Left lung (tissue), 10 donors: ENCODE data around the gene GPR155. TPM values are rescaled to one million over a fixed set of nuclear protein-coding genes. Genes with fewer than 3 reads are reported as not detected.
"Not testable (repeated sequence)": the region's sequence is repeated elsewhere in the genome, so short reads cannot be mapped to it uniquely, and the experiment has no call there.

Experiments
- ATAC-seq: fragments of 200-7000 bp; cut with Tn5 transposase; one replicate; pipeline ENCODE4 v1.9.1; 2020; ENCODE audit warnings: moderate library complexity
- DNase-seq, 4 donors: peaks; one replicate each; pipeline ENCODE4 v3.0.0-alpha.2; 2013 to 2020
- H3K27ac ChIP-seq, 2 donors: fragments of 200-600 bp; sonication (generic) in 1 of 2; one replicate each; pipeline versions ENCODE4 v1.5.0 to v1.8.0; 2020 to 2021
- H3K27me3 ChIP-seq, 2 donors: fragments of 200-600 bp; sonication (generic) in 1 of 2; one replicate each; pipeline versions ENCODE4 v1.5.0 to v1.8.0; 2020 to 2021
- H3K36me3 ChIP-seq, 2 donors: fragments of 200-600 bp; sonication (generic) in 1 of 2; one replicate each; pipeline versions ENCODE4 v1.5.0 to v1.8.0; 2020 to 2021
- H3K4me1 ChIP-seq, 2 donors: fragments of 200-600 bp; one replicate each; pipeline ENCODE4 v1.8.0; 2021
- H3K4me3 ChIP-seq, 2 donors: fragments of 200-600 bp; sonication (generic) in 1 of 2; one replicate each; pipeline versions ENCODE4 v1.5.0 to v1.8.0; 2020 to 2021; ENCODE audit warnings: mild to moderate bottlenecking in 1 of 2
- H3K9me3 ChIP-seq, 2 donors: fragments of 200-600 bp; sonication (generic) in 1 of 2; one replicate each; pipeline versions ENCODE4 v1.5.0 to v1.8.0; 2020 to 2021
- intact Hi-C, 2 donors: fragments of 100-400 bp; cut with DNase I; formaldehyde crosslinking; loops; one replicate each; pipeline versions ENCODE4 v1.11.2 to v1.14.2; 2022
- polyA plus RNA-seq, 6 donors: library from polyadenylated mRNA; unstranded; fragments of 120-200 nt; gene quantifications; one replicate each; pipeline ENCODE4 v1.2.1, GENCODE V29; 2013; ENCODE audit not compliant: insufficient read length in 6 of 6
- total RNA-seq, 2 donors: library from RNA; stranded (reverse); fragmentation: NEBNext Ultra II Directional; extraction: Animal tissue kit (Norgen Biotek cat#: 25700); gene quantifications; one replicate each; pipeline ENCODE4 v1.2.1, GENCODE V29; 2021
- TF ChIP-seq, protein P1 (sequence below), 2 donors: fragments of 200-600 bp; sonication (generic) in 1 of 2; IDR thresholded peaks; one replicate each; pipeline versions ENCODE4 v1.5.0 to v1.8.0; 2021; ENCODE audit warnings: antibody characterized with exemption in 2 of 2
- donor health status: DM: no; HTN: yes; CAD: no.
- donor health status: DM: no; HTN: no; CAD: no.

The GPR155 gene
- total and polyA plus RNA-seq, 8 donors, result 3.1 to 6.9 (median 4.0) TPM

DNA sequence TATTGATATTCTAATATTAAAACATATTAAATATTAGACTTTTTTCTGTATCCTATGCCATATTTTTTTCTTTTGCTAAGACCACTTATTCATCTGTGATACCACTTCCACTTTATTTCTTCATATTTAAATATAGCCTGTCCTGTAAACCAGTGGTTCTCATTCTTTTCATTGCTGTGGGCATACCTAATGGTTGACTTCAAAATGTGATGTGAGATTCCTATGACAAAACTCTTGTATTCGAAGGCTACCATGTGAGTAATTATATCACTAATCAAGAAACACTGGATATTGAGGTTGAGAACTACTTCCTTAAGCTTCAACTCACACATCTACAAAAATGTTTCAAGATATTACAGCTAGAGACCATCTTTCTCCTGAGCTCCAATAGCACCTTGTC, 87.7 kb downstream of the GPR155 start:
- H3K27me3 ChIP-seq, result no peaks in the 10 kb centered on the region
- TF ChIP-seq, protein P1, sequence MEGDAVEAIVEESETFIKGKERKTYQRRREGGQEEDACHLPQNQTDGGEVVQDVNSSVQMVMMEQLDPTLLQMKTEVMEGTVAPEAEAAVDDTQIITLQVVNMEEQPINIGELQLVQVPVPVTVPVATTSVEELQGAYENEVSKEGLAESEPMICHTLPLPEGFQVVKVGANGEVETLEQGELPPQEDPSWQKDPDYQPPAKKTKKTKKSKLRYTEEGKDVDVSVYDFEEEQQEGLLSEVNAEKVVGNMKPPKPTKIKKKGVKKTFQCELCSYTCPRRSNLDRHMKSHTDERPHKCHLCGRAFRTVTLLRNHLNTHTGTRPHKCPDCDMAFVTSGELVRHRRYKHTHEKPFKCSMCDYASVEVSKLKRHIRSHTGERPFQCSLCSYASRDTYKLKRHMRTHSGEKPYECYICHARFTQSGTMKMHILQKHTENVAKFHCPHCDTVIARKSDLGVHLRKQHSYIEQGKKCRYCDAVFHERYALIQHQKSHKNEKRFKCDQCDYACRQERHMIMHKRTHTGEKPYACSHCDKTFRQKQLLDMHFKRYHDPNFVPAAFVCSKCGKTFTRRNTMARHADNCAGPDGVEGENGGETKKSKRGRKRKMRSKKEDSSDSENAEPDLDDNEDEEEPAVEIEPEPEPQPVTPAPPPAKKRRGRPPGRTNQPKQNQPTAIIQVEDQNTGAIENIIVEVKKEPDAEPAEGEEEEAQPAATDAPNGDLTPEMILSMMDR (IDR thresholded peaks at IDR 0.05), result no peak
- H3K4me1 ChIP-seq, result peaks cover 3 to 17% of the 10 kb centered on the region in 2 donors
- H3K27ac ChIP-seq, result no peak overlapping the region
- H3K36me3 ChIP-seq, result peaks cover 0 to 18% of the 10 kb centered on the region in 2 donors
- no peak for DNase-seq
- H3K9me3 ChIP-seq, result no peaks in the 10 kb centered on the region
- H3K4me3 ChIP-seq, result no peak overlapping the region
- intact Hi-C loops, result no loop called here
- ATAC-seq, result no peak

DNA sequence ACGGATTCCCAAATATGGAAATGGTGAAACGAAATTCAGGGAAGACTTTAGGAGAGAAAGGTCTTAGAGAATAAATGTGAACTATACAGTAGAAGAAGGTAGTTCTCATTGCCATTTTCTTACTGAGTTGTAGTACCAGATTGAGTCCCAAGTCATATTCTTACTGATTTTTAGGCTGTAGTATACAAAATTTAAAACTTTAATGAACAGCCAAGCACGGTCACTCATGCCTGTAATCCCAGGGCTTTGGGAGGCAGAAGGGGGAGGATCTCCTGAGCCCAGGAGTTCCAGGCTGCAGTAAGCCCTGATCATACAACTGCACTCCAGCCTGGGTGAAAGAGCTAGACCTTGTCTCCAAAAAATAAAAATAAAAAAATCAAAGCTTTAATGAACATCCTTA, 89.1 kb downstream of the GPR155 start:
- intact Hi-C loops, result no loop called here
- no peaks in the 10 kb centered on the region for H3K9me3 ChIP-seq
- DNase-seq (no peak), ATAC-seq (no peak)
- peaks cover 0 to 9% of the 10 kb centered on the region in 2 donors for H3K36me3 ChIP-seq
- H3K4me3 ChIP-seq, result no peak overlapping the region
- no peaks in the 10 kb centered on the region for H3K27me3 ChIP-seq
- no peak overlapping the region for H3K27ac ChIP-seq
- TF ChIP-seq, protein P1 (IDR thresholded peaks at IDR 0.05), result no peak
- peaks cover 3 to 31% of the 10 kb centered on the region in 2 donors for H3K4me1 ChIP-seq

DNA sequence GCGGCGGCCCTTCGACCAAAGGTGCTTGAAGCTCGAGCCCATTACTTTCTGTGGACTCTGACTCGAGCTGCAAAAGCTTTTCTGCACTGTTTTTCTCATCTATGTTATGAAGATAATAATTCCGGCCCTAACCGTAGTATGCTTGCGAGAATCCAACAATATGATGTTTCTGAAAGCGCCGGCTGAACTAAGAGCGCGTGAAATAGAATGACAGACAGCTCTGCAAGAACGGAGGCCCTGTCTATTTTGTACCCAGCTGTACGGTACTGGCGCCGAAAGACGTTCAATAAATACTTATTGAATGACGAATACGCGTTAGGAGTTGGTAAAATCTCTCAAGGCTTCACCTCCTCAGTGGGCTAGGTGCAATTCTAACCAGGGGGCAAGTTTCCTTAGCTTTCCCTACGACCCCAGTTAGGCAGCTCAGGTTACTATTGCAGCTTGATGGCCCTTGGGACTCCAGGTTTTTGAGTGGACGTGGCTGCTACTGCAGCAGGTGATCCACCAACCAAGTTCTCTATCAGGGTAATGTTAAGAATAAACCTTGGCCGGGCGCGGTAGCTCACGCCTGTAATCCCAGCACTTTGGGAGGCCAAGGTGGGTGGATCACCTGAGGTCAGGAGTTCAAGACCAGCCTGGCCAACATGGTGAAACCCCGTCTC, 90.7 kb downstream of the GPR155 start:
- ATAC-seq, result peak; percentile 59
- TF ChIP-seq, protein P1 (IDR thresholded peaks at IDR 0.05), result no peak
- peaks cover 0 to 15% of the 10 kb centered on the region in 2 donors for H3K36me3 ChIP-seq
- H3K4me3 ChIP-seq, result peak overlapping the region; percentile 78 to 92
- peaks cover 3 to 36% of the 10 kb centered on the region in 2 donors for H3K4me1 ChIP-seq
- intact Hi-C loops, result no loop called here
- H3K27ac ChIP-seq, result peak overlapping the region; percentile 90 to 91
- no peaks in the 10 kb centered on the region for H3K27me3 ChIP-seq
- H3K9me3 ChIP-seq, result no peaks in the 10 kb centered on the region
- DNase-seq, result peak in 1 of 4 donors; percentile 17

DNA sequence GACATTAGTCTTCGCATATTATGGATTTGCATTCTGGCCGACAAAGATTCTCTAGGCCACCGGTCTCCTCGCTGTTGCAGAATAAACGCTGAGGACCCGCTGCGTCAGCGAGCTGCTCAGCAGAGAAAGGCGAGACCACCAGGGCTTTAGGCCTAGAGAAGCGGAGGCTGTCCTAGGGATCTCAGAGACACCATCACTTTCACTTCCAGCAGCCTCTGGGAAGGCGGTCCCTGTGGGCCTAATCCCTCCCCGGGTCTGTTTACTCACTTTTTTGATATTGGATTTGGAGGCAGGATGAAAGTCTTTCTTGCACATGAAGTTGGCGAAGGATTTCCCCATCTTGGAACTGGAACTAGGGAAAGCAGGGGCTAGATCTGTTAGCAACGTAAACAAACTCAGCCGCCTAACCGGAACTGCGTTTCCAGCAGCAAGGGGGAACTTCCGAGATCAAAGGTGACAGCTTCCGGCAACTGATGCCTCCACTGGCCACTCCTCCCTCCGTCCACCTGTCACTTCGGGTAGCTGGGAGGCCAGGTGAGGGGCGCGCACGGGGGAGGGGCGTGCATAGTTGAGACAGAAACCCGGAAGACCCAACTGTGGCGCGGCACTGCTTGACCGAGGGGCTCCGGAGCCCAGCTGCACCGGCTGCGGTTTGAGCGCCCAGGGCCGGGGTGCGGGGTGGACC, 91.4 kb downstream of the GPR155 start, which contains the start of gene SCRN3:
SCRN3 (plus strand) TSS at position 447 of the 685 bp plus-strand sequence. CDS start 2,554 bp downstream, outside the sequence.
- Histone ChIP-seq H3K4me3 (peak within 1 kb of the TSS; percentile 78 to 92), H3K27me3 (no peaks in the 10 kb centered on the region), H3K36me3 (peaks cover 0 to 13% of the 10 kb centered on the region in 2 donors), H3K4me1 (peaks cover 3 to 40% of the 10 kb centered on the region in 2 donors), H3K9me3 (no peaks in the 10 kb centered on the region), H3K27ac (peak within 1 kb of the TSS; percentile 90 to 91)
- intact Hi-C loops, result no loop called here
- ATAC-seq, result peak; percentile 99
- TF ChIP-seq, protein P1 (IDR thresholded peaks at IDR 0.05), result no peak
- peak; percentile 86 to 89 (median 89) for DNase-seq

DNA sequence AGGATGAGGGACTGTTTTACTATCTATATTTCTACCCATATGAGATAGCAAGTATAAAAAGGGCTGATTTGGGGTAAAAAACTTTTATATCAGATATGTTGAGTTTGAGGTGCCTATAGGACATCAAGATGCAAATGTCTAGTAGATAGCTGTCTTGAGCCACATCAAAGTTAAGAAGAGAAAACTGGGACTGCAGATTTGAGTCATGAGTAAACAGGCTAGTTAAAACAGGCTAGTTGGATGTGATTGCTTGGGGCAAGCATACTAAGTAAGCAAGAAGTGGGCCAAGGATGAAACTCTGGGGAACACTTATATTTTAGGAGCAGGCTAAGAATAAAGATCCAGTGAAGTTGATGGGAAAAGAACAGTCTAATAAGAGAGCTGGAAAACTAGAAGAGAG, 94.1 kb downstream of the GPR155 start:
- Histone ChIP-seq H3K27me3 (no peaks in the 10 kb centered on the region), H3K27ac (no peak overlapping the region), H3K4me3 (no peak overlapping the region), H3K9me3 (no peaks in the 10 kb centered on the region), H3K36me3 (peaks cover 0 to 21% of the 10 kb centered on the region in 2 donors), H3K4me1 (peaks cover 3 to 45% of the 10 kb centered on the region in 2 donors)
- DNase-seq (no peak), ATAC-seq (no peak)
- intact Hi-C loops, result no loop called here
- TF ChIP-seq, protein P1 (IDR thresholded peaks at IDR 0.05), result no peak

DNA sequence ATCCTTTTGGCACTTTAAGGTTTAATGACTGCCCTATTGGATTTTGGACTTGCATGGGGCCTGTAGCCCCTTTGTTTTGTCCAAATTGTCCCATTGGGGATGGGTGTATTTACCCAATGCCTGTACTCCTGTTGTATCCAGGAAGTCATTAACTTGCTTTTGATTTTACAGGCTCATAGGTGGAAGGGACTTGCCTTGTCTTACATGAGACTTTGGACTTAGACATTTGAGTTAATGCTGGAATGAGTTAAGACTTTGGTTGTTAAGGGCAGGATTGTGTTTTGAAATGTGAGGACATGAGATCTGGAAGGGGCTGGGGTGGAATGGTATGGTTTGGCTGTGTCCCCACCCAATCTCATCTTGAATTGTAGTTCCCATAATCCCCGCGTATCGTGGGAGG, 96.5 kb downstream of the GPR155 start:
- peaks cover 0 to 41% of the 10 kb centered on the region in 2 donors for H3K36me3 ChIP-seq
- DNase-seq, H3K9me3 ChIP-seq, intact Hi-C loops, H3K27me3 ChIP-seq, H3K4me3 ChIP-seq, ATAC-seq: not testable (repeated sequence)
- peaks cover 3 to 37% of the 10 kb centered on the region in 2 donors for H3K4me1 ChIP-seq
- peak overlapping the region in 1 of 2 donors; percentile 13 for H3K27ac ChIP-seq
